HG03354 (cell line): ENCODE results near the gene FAM3D.
A peak's percentile ranks its signal among the peaks of the same experiment; 100 is the strongest.

Experiments
- ATAC-seq: cut with Tn5 transposase; IDR thresholded peaks from one replicate; pipeline ENCODE4 v1.9.1; 2021; ENCODE audit warnings: mild to moderate bottlenecking; ENCODE audit not compliant: unreplicated experiment, poor library complexity, severe bottlenecking

The FAM3D gene

GRCh38 chr3:58630710-58631092, 35.9 kb downstream of the FAM3D start:
- ATAC-seq, result no peak

- ATAC-seq, result peak; percentile 57
These were observed 36.4 kb downstream of the FAM3D start for GRCh38 chr3:58630076-58630709.

- ATAC-seq, result no peak
These were observed 36.9 kb downstream of the FAM3D start for GRCh38 chr3:58629629-58630028.

GRCh38 chr3:58628823-58629562, 37.6 kb downstream of the FAM3D start:
- ATAC-seq, result no peak

- ATAC-seq, result no peak
These were observed 38.6 kb downstream of the FAM3D start for GRCh38 chr3:58627941-58628340.

GRCh38 chr3:58627570-58627885, 39.0 kb downstream of the FAM3D start:
- ATAC-seq, result no peak

GRCh38 chr3:58626841-58627569, 39.6 kb downstream of the FAM3D start:
- no peak for ATAC-seq

- no peak for ATAC-seq
These were observed 41.3 kb downstream of the FAM3D start for GRCh38 chr3:58625196-58625824.

- no peak for ATAC-seq
These were observed 42.0 kb downstream of the FAM3D start for GRCh38 chr3:58624550-58624949.

GRCh38 chr3:58623961-58624360, 42.6 kb downstream of the FAM3D start:
- ATAC-seq, result no peak

- ATAC-seq, result no peak
These were observed 43.1 kb downstream of the FAM3D start for GRCh38 chr3:58623478-58623877.

- no peak for ATAC-seq
These were observed 43.7 kb downstream of the FAM3D start for GRCh38 chr3:58622892-58623291.

GRCh38 chr3:58622436-58622835, 44.1 kb downstream of the FAM3D start:
- no peak for ATAC-seq

GRCh38 chr3:58621086-58621830, 45.3 kb downstream of the FAM3D start:
- no peak for ATAC-seq

- no peak for ATAC-seq
These were observed 46.2 kb downstream of the FAM3D start for GRCh38 chr3:58620421-58620820.

- ATAC-seq, result no peak
These were observed 49.2 kb downstream of the FAM3D start for GRCh38 chr3:58617338-58617761.

GRCh38 chr3:58613236-58614132, 53.1 kb downstream of the FAM3D start:
- ATAC-seq, result no peak

- ATAC-seq, result no peak
These were observed 53.7 kb downstream of the FAM3D start for GRCh38 chr3:58612830-58613229.

- peak; percentile 77 for ATAC-seq
These were observed 56.6 kb downstream of the FAM3D start for GRCh38 chr3:58609990-58610389.
